Adipocyte (in vitro differentiated cells): ENCODE measurements around the gene SUFU.

ENCODE experiments used
- DNase-seq: peaks from one replicate; pipeline ENCODE4 v3.0.0-alpha.2; 2015; ENCODE audit warnings: low read depth
- H3K27me3 ChIP-seq: replicated peaks from 2 replicates; pipeline ENCODE4 v1.7.0; 2013; ENCODE audit warnings: mild to moderate bottlenecking, low read length, moderate library complexity; ENCODE audit not compliant: control insufficient read depth, insufficient read depth
- H3K36me3 ChIP-seq: 2 replicates; pipeline ENCODE4 v1.7.0; 2013; ENCODE audit warnings: low read length, mild to moderate bottlenecking, moderate library complexity; ENCODE audit not compliant: control insufficient read depth, insufficient read depth, severe bottlenecking
- H3K4me1 ChIP-seq: 2 replicates; pipeline ENCODE4 v1.7.0; 2013; ENCODE audit warnings: mild to moderate bottlenecking, low read length, moderate library complexity; ENCODE audit not compliant: control insufficient read depth, insufficient read depth
- H3K4me3 ChIP-seq: 2 replicates; pipeline ENCODE4 v1.7.0; 2013; ENCODE audit warnings: mild to moderate bottlenecking, low read length, moderate library complexity
- H3K9ac ChIP-seq: 2 replicates; pipeline ENCODE4 v1.7.0; 2013; ENCODE audit warnings: mild to moderate bottlenecking, low read length, moderate library complexity
- H3K9me3 ChIP-seq: 2 replicates; pipeline ENCODE4 v1.7.0; 2013; ENCODE audit warnings: mild to moderate bottlenecking, low read length, moderate library complexity; ENCODE audit not compliant: control insufficient read depth

SUFU gene

GRCh38 chr10:102467318-102467717, 36.5 kb upstream of the SUFU start:
- no peak overlapping the region for H3K4me3 ChIP-seq
- H3K27me3 ChIP-seq: peaks cover 29% of the 10 kb centered on the region
- no peak overlapping the region for H3K9ac ChIP-seq
- H3K4me1 ChIP-seq: peaks cover 18% of the 10 kb centered on the region
- DNase-seq: no peak
- no peaks in the 10 kb centered on the region for H3K9me3 ChIP-seq
- H3K36me3 ChIP-seq: no peaks in the 10 kb centered on the region

DNA sequence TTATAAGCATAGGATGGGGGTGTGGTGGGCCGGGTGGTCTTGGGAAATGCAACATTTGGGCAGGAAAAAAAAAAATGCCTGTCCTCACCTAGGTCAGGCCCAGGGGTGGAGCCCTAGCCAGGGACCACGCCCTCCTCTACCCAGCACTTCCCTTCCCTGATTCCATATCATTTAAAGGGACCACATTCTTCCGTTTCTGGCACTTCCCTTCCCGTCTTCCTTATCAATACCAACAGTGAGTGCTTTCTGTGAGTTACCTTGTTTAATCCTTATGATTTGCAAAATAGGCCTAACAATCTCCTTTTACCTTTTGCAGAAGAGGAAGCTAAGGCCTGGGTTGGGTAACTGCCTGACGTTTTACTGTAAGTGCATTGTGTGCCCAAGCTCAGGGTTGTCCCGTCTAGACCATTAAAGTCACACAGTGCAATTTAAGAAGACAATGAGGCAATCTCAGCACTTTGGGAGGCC, 35.8 kb upstream of the SUFU start:
- DNase-seq: no peak
- no peaks in the 10 kb centered on the region for H3K36me3 ChIP-seq

GRCh38 chr10:102468683-102469082, 35.1 kb upstream of the SUFU start:
- Histone ChIP-seq H3K36me3 (no peaks in the 10 kb centered on the region), H3K27me3 (peaks cover 32% of the 10 kb centered on the region), H3K4me3 (no peak overlapping the region), H3K9ac (no peak overlapping the region), H3K9me3 (no peaks in the 10 kb centered on the region), H3K4me1 (peaks cover 15% of the 10 kb centered on the region)
- DNase-seq: no peak

More for the DNA sequence above, 35.8 kb upstream of the SUFU start:
- peaks cover 30% of the 10 kb centered on the region for H3K27me3 ChIP-seq
- no peaks in the 10 kb centered on the region for H3K9me3 ChIP-seq
- peaks cover 18% of the 10 kb centered on the region for H3K4me1 ChIP-seq
- no peak overlapping the region for H3K4me3 ChIP-seq
- H3K9ac ChIP-seq: no peak overlapping the region

GRCh38 chr10:102470579-102471546, 32.9 kb upstream of the SUFU start:
- no peak overlapping the region for H3K9ac ChIP-seq
- peaks cover 28% of the 10 kb centered on the region for H3K27me3 ChIP-seq
- H3K4me3 ChIP-seq: no peak overlapping the region
- peaks cover 15% of the 10 kb centered on the region for H3K4me1 ChIP-seq
- no peaks in the 10 kb centered on the region for H3K9me3 ChIP-seq
- no peaks in the 10 kb centered on the region for H3K36me3 ChIP-seq
- no peak for DNase-seq

GRCh38 chr10:102473445-102474331, 30.1 kb upstream of the SUFU start:
- Histone ChIP-seq H3K4me3 (no peak overlapping the region), H3K9me3 (no peaks in the 10 kb centered on the region), H3K27me3 (peaks cover 23% of the 10 kb centered on the region), H3K36me3 (no peaks in the 10 kb centered on the region), H3K4me1 (peaks cover 27% of the 10 kb centered on the region), H3K9ac (no peak overlapping the region)
- DNase-seq: no peak

- no peaks in the 10 kb centered on the region for H3K9me3 ChIP-seq
- no peak overlapping the region for H3K9ac ChIP-seq
- peaks cover 14% of the 10 kb centered on the region for H3K36me3 ChIP-seq
- no peak overlapping the region for H3K4me3 ChIP-seq
- peaks cover 23% of the 10 kb centered on the region for H3K27me3 ChIP-seq
- DNase-seq: no peak
- H3K4me1 ChIP-seq: peaks cover 23% of the 10 kb centered on the region
These were observed 28.2 kb upstream of the SUFU start for GRCh38 chr10:102475451-102476040.

GRCh38 chr10:102476466-102477141, 27.2 kb upstream of the SUFU start:
- H3K9me3 ChIP-seq: no peaks in the 10 kb centered on the region
- H3K4me3 ChIP-seq: no peak overlapping the region
- H3K9ac ChIP-seq: no peak overlapping the region
- no peak for DNase-seq
- H3K36me3 ChIP-seq: peaks cover 24% of the 10 kb centered on the region
- H3K27me3 ChIP-seq: peaks cover 16% of the 10 kb centered on the region
- peaks cover 23% of the 10 kb centered on the region for H3K4me1 ChIP-seq

DNA sequence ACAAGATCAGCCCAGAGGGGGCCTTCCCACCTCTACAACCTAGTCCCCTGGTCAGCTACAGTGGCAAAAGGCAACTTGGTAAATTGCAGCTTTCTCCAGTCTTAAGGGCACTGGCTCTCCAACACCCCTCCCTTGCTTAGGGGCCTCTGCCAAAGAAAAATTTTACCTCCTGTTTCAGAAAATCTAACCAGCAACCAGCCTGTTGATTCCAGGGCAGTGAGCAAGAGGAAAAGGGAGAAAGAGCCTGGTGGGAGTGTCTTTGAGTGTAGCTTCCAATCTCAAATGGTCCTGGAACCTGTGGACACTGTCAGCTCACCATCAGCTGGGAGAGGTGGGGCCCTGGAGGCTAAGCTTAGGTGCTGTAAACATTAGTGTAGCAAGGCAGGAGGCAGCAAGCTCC, 24.1 kb upstream of the SUFU start:
- peaks cover 55% of the 10 kb centered on the region for H3K36me3 ChIP-seq
- H3K9me3 ChIP-seq: no peaks in the 10 kb centered on the region
- H3K4me3 ChIP-seq: no peak overlapping the region
- peaks cover 23% of the 10 kb centered on the region for H3K4me1 ChIP-seq
- no peak overlapping the region for H3K9ac ChIP-seq
- no peaks in the 10 kb centered on the region for H3K27me3 ChIP-seq
- no peak for DNase-seq

DNA sequence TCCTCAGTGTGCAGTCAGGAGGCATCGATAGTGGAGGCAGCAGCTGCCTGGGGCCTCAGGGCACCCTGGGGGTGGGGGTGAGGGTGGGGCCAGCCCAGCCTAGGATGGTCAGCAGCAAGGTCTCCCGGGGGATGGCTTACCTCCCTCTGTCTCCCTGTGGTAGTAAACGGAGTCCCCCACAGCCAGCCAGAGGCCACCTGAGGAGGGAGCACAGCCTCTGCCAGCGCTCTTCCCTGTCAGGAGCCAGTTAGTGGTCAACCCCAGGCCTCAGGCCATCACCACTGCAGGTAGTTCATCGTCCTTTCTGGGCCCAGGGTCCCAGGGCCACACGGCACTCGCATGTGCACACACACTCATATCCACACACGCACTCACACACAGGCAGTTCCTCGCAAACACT, 23.4 kb upstream of the SUFU start:
- peaks cover 62% of the 10 kb centered on the region for H3K36me3 ChIP-seq
- H3K9me3 ChIP-seq: no peaks in the 10 kb centered on the region
- no peak overlapping the region for H3K9ac ChIP-seq
- no peak overlapping the region for H3K4me3 ChIP-seq
- H3K4me1 ChIP-seq: peaks cover 23% of the 10 kb centered on the region
- no peak for DNase-seq
- H3K27me3 ChIP-seq: no peaks in the 10 kb centered on the region

GRCh38 chr10:102484021-102484420, 19.8 kb upstream of the SUFU start:
- no peak for DNase-seq
- Histone ChIP-seq H3K4me3 (no peak overlapping the region), H3K9me3 (no peaks in the 10 kb centered on the region), H3K36me3 (peaks cover 97% of the 10 kb centered on the region), H3K4me1 (peaks cover 2% of the 10 kb centered on the region), H3K9ac (no peak overlapping the region), H3K27me3 (no peaks in the 10 kb centered on the region)
